T-helper 9 cell (primary cell): ENCODE measurements around the gene OOEP.

Experiments
- DNase-seq: peaks from one replicate; pipeline ENCODE4 v3.0.0-alpha.2; 2020

OOEP gene

DNA sequence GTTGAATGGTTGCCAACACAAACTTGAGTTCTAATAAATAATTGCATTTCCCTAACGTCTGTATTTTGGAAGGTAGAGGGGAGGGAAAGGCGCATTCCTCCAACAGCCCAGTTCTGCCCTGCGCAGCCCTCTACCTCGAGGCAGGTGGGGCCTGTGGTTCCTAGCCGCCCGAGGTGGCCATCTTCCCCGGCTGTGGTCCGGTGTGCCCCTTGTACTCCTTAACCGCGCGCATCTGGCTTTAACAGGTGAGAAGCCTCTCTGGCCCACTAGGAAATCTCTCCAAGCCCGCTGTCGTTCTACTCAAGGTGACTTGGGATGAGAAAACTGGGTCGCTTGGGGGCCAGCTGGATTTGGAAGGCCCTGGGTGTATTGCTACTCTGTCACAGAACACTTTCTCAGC lies 5.6 kb downstream of the OOEP start:
- no peak for DNase-seq

DNA sequence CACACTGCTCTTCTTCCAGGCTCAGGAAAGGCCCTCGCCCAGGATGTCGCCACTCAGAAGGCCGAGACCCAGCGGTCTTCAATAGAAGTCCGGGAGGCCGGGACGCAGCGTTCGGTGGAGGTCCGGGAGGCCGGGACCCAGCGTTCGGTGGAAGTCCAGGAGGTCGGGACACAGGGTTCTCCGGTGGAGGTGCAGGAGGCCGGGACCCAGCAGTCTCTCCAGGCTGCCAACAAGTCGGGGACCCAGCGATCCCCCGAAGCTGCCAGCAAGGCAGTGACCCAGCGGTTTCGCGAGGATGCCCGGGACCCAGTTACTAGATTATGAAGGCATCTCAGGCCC lies 6.2 kb downstream of the OOEP start:
- DNase-seq: no peak

DNA sequence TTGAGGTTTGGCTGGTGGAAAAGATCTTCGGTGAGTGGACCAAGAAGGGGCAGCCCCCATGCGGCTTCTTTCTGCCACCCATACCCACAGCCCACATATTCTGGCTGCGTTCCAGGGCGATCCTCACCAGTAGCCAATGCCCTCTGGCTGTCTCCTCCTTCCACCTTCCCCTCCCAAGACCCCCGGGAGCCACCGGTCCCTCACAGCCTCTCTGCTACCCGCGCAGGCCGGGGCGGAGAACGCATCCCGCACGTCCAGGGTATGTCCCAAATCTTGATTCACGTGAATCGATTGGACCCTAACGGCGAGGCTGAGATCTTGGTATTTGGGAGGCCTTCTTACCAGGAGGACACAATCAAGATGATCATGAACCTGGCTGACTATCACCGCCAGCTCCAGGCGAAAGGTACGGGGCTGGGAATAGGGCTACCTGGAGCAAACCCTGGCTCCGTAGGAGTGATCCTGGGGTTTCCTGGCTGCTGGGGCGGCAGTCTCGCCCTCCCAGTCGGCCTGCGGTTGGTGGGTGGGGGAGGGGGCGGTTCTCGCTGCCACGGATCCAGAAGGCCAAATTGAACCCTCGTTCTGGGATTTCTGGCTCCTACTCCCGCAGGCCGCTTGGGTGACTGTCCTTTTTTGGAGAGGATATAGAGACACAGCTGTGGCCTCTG lies 6.7 kb downstream of the OOEP start:
- DNase-seq: no peak

DNA sequence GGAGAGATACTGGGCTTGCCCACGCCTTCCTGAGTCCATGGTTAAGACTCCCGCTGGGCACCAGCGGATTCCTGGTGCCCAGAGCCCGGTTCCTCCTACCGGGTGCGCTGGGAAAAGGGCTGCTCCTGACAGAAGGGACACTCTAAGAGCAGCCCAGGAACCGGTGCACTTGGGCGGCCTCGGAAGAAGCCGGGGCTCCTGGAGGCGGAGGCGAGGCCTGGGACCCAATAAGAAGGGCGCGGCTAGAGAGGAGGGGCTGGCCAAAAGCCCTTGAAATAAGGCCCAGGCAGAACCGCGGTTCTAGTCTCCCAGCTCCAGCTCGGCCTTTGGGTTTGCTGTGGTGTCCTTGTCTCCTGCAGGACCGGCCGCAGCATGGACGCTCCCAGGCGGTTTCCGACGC lies 7.3 kb downstream of the OOEP start, which contains the start of gene KHDC3L:
TSS of gene KHDC3L (plus strand) at position 301 of the 400 bp plus-strand sequence. CDS start at position 373, 72 bp downstream.
- no peak for DNase-seq

DNA sequence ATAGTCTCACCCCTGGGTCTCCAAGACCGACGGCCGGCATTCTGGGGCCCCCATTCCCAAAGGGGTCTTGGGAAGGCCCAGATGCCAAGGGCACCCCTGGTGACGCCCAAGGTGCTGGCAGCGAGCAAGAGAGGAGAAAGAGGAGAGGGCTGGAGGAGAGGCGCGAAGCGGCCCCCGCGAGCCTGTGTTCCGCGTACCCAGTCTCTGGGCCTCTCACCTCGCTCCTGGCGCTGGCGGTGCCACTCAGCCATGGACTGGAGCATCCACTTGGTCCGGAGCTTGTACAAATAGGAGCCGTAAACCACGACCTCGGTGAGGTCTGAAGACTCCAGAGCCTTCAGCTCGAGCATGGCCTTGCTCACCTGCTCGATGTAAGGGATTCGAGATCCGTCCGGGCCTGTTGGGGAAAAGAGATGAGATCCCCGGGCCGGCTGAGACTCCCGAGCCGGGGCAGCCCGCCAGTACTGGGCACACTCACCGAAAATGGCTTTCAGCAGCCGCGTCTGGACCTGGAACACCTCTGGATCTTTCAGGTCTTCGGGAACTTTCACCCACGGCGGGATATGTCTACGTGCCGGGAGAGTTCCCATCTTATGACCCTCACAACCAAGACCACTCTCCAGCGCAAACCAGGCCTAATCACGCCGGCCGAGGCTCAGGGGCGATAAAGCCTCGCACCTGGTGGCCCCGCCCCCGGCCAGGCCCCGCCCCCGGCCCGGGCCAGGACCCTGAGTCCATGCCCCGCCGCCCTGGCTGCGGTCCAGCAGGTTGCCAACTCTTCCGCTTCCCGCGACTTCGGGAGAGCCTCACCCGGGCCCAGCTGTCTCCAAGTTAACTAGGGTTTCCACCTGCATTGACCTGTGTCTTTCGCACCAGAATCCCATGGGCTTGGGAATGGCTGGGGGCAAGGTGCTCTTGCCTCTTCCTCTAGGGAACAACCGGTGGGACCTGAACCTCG lies 15.8 kb downstream of the OOEP start, which contains the start of gene DPPA5:
TSS of gene DPPA5 (minus strand) at position 641 of the 958 bp plus-strand sequence. CDS start at position 590, 51 bp downstream.
- DNase-seq: no peak

DNA sequence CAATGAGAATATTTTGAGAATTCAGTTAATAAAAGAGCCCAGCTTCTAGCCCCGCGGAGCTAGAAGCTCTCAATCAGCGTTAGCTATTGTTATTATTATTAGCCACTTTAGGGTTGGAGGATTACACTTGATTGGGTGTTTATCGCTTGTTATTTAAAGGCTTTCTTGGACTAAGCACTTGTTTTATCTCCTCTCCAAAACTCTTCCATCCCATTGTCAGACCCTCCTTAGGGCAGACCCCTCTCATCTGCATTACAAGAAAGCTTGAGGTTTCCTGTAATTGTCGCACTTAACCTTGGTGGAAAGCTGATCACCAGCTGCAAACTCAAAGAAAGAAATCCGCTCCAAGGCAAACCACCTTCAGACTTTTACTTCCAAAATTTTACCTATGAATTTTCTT lies 20.4 kb downstream of the OOEP start:
- DNase-seq: no peak

DNA sequence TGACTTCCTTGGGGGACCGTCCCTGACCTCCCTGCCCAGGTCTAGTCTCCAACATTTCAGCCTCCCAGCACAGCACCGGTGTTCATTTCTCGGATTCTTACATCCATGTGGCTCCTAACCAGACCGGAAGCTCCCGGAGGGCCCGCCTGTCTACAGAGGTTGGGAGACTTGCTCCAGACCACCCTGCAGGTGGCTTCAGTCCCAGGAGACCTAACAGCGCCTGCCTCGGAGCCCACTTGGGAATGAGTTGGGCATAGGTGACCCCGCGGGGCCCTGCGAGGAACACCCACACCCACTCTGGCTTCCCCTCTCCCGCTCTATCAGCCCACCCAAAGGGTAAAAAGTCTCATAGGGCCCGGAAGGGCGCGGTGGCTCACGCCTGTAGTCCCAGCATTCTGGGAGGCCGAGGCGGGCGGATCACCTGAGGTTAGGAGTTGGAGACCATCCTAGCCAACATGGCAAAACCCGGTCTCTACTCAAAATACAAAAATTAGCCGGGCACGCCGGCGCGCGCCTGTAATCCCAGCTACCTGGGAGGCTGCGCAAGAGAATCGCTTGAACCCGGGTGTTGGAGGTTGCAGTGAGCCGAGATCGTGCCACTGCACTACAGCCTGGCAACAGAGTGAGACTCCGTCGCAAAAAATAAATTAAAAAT lies 21.0 kb downstream of the OOEP start:
- no peak for DNase-seq

DNA sequence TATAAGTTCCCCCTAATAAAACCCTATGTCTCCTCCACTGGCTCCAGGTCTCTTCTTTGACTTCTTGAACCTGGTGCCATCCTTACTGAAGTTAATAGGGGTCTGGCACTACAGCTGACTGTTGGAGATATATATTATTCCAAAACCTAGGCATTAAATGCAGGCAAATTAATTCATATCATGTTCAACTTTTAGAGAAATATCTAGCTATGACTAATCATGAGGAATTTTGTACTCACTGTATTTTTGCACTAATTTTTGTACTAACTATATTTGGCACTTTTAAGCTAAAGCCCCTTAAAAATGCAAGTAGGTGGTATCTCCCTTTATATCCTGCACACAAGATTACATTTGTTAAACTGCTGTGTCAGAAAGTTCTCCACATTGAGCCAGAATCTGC lies 26.5 kb downstream of the OOEP start:
- DNase-seq: no peak

DNA sequence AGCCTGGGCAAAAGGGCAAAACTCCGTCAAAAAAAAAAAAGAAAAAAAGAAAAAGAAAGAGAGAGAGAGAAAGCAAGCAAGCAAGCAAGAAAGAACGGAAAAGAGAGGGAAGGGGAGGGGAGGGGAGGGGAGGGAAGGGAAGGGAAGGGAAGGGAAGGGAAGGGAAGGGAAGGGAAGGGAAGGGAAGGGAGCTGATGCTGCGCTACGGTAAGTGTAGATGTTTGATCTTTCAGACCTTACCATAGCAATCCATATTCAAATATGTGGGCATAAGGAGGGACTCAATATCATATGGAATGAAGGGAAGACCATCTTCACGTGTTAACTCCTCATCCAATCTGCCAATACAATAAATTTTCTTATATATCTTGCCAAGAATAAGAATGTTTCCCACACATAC lies 27.5 kb downstream of the OOEP start:
- DNase-seq: no peak

DNA sequence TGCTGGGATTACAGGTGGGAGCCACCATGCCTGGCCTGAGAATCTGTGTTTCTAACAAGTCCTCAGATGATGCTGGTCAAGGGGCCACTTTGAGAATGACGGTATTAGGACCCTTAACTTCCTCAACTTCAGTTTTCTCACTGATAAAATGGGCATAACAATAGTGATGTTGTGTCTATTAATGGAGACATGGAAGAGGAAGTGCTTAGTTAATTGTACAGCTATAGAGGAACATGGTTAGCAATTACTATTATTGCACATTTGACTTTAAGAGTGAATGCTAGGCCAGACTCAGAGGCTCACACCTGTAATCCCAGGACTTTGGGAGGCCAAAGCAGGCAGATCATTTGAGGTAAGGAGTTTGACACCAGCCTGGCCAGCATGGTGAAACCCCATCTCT lies 28.4 kb downstream of the OOEP start:
- DNase-seq: no peak

DNA sequence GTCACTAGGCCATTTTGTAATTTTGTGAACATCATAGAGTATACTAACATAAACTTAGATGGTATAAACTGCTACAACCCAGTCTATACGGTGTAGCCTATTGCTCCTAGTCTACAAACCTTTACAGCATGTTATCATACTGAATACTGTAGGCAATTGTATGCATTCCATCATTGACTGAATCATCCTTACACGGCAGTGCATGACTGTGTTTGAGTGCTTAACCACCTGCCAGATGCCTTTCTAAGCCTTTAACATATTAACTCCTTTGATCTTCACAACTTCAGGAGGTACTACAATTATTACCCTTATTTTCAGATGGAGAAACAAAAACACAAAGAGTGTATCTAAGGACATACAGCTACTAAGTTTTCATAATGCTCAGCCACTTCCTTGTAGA lies 29.6 kb downstream of the OOEP start:
- DNase-seq: no peak

DNA sequence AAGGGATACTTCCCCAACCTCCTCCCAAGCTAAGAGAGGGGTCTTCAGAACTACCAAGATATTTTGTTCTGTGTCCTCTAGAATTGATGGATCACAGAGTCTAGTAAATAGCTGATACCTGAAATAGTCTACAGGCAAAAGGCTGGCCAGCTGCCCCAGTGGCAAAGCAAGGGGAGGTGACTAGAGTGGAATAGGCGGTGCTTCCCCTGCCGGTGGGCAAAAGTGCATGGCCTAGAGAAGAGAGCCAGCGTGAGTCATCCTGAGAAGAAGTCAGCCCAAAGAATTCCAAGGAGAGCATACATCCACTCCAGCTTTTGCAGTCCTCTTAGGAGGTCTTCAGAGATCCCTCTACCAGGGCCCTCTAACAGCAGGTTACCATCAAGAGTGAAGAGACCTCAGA lies 30.4 kb downstream of the OOEP start:
- no peak for DNase-seq

DNA sequence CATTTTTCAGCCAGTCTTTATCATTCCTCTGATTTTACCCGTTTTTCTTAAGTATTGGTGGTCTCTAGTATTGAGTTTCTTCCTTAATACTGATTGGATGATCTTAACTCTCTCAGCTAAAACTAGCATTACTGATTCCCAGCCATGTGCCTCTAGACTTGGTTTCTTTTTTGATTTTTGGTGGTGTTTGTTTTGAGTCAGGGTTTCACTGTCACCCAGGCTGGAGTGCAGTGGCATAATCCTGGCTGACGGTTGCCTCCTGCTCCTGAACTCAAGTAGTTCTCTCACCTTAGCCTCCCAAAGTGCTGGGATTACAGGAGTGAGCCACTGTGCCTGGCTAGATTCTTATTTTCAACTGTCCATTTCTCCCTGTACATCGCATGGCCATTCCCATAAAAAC lies 40.5 kb downstream of the OOEP start:
- DNase-seq: no peak

DNA sequence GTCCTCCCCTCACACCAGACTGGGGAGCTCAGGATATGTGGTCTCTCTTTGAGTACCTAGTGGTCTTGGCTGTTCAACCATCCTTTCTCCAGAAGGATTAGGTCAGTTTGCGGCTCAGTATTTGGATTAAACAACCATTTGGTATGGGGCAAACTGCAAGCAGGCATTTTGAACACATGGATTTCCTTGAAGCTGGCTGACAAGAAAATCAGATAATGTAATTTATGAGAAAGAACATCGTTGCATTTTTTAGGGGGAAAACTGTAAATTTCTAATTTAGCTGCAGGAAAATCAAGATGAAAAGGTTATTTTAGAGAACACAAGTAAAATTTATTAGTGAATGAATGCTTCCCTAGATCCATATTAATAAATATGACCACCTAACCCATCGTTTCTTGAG lies 40.9 kb downstream of the OOEP start:
- no peak for DNase-seq

DNA sequence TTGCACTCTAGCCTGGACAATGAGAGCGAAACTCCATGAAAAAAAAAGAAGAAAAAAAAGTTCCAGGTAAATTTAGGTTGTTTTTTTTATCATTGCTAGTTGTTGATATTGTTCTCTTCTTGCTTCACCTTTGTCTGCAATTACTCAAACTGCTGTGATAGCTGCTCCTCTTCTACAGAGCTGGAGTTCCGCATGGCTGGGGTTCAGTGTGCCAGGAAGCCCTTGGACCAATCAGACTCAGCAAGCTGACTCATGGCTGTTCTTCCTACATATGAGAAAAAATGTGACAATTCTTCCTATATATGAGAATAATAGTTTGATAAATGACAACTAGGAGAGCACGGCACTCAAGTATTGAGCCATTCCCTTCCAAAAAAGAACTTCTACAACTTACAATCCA lies 44.0 kb downstream of the OOEP start:
- DNase-seq: no peak

DNA sequence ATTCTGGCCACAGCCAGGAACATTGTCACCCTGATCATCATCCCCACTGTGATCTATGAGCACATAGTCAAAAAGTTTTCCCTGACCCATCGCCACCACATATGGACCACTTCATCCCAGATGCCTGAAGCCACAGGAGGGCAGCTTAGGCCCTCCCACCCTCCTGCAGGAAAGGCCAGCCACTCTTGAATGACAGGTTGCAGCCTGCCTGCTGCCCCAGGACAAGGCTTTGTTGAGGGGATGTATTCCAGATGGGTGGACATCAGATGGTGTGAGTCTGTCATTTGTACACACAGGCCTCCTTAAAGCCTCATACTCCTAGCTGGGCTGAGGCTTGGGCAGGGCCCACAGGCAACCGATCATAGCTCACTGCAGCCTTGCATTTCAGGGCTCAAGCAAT lies 46.4 kb downstream of the OOEP start:
- DNase-seq: no peak
